Upper lobe of left lung (tissue), 4 donors: ENCODE results near the gene ANKRD52.

Source experiments
- CTCF ChIP-seq, 6 experiments: fragments of 450-650 bp in 4 of 6; fragments of 200-600 bp in 2 of 6; sonication (generic) in 2 of 6; IDR thresholded peaks; one replicate each; pipeline ENCODE4 v1.5.1; 2016 to 2019; ENCODE audit warnings: antibody characterized with exemption in 6 of 6
- POLR2A ChIP-seq, 4 donors: fragments of 450-650 bp; IDR thresholded peaks; one replicate each; pipeline ENCODE4 v1.5.1; 2016 to 2017; ENCODE audit warnings: antibody characterized with exemption in 4 of 4, mild to moderate bottlenecking in 2 of 4

- no peak for TF ChIP-seq CTCF (IDR thresholded peaks at IDR 0.05)
- TF ChIP-seq POLR2A (IDR thresholded peaks at IDR 0.05) = no peak
Measured at GRCh38 chr12:56274299-56274698, 16.1 kb upstream of the ANKRD52 start.
